Sigmoid colon (tissue), 4 donors: ENCODE results near the gene CRYBB1.

Experiments used
- EP300 ChIP-seq, 4 donors: sonication (generic); formaldehyde crosslinking; IDR thresholded peaks; one replicate each; pipeline ENCODE4 v1.6.1; 2017; ENCODE audit warnings: antibody characterized with exemption in 4 of 4
- POLR2A ChIP-seq, 2 donors: fragments of 450-650 bp; IDR thresholded peaks; one replicate each; pipeline ENCODE4 v1.6.1; 2016; ENCODE audit warnings: antibody characterized with exemption in 2 of 2, mild to moderate bottlenecking in 2 of 2, moderate library complexity in 2 of 2
- POLR2AphosphoS5 ChIP-seq, 4 donors: sonication (generic); formaldehyde crosslinking; IDR thresholded peaks; one replicate each; pipeline ENCODE4 v1.6.1; 2017; ENCODE audit warnings: antibody characterized with exemption in 4 of 4
- TF ChIP-seq, protein P1 (sequence below), 4 experiments: fragments of 450-650 bp in 3 of 4; fragments of 200-600 bp in 1 of 4; IDR thresholded peaks; one replicate each; pipeline ENCODE4 v1.5.1; 2016 to 2019; ENCODE audit warnings: antibody characterized with exemption in 4 of 4, mild to moderate bottlenecking in 3 of 4, moderate library complexity in 2 of 4

DNA sequence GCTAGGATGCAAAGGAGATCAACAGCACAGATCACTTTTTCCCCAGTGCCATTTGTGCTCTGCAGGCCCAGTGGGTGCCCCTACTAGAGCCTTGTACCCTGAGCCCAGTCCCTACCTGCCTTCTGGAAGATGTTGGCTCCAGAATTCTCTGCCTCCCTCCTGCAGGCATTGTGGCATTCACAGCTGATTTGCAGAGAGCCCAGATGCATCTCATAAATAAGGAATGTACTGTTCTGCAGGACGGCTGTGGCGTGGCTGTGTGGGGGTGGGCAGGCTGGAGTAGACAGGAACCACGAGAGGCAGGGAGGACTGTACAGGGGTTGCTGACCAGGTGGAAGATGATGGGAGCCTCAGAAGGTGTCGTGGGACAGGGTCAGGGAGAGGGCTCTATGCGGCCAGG, 28.3 kb upstream of the CRYBB1 start:
- TF ChIP-seq, protein P1, sequence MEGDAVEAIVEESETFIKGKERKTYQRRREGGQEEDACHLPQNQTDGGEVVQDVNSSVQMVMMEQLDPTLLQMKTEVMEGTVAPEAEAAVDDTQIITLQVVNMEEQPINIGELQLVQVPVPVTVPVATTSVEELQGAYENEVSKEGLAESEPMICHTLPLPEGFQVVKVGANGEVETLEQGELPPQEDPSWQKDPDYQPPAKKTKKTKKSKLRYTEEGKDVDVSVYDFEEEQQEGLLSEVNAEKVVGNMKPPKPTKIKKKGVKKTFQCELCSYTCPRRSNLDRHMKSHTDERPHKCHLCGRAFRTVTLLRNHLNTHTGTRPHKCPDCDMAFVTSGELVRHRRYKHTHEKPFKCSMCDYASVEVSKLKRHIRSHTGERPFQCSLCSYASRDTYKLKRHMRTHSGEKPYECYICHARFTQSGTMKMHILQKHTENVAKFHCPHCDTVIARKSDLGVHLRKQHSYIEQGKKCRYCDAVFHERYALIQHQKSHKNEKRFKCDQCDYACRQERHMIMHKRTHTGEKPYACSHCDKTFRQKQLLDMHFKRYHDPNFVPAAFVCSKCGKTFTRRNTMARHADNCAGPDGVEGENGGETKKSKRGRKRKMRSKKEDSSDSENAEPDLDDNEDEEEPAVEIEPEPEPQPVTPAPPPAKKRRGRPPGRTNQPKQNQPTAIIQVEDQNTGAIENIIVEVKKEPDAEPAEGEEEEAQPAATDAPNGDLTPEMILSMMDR (IDR thresholded peaks at IDR 0.05) = no peak
- no peak for TF ChIP-seq POLR2AphosphoS5 (IDR thresholded peaks at IDR 0.05)
- TF ChIP-seq POLR2A (IDR thresholded peaks at IDR 0.05) = no peak
- TF ChIP-seq EP300 (IDR thresholded peaks at IDR 0.05) = no peak
